DMS153 (cell line): ENCODE data around the gene PDXDC1.
"Not testable (repeated sequence)": the region's sequence is repeated elsewhere in the genome, so short reads cannot be mapped to it uniquely, and the experiment has no call there.

ENCODE experiments used
- DNase-seq: peaks from one replicate; lab custom pipeline; 2025; lab: John Stamatoyannopoulos, UW

Gene PDXDC1

GRCh38 chr16:15065961-15066360 lies 91.1 kb downstream of the PDXDC1 start:
- not testable (repeated sequence) for DNase-seq

- DNase-seq: not testable (repeated sequence)
Observed at GRCh38 chr16:15066690-15067089, 91.9 kb downstream of the PDXDC1 start.

- DNase-seq: not testable (repeated sequence)
Observed at GRCh38 chr16:15071013-15071412, 96.2 kb downstream of the PDXDC1 start.

- not testable (repeated sequence) for DNase-seq
Observed at GRCh38 chr16:15071916-15072769, 97.3 kb downstream of the PDXDC1 start.

GRCh38 chr16:15073101-15073500 lies 98.3 kb downstream of the PDXDC1 start:
- DNase-seq: no peak

- DNase-seq: not testable (repeated sequence)
Observed at GRCh38 chr16:15076161-15076560, 101.3 kb downstream of the PDXDC1 start.

GRCh38 chr16:15080883-15081282 lies 106.1 kb downstream of the PDXDC1 start:
- not testable (repeated sequence) for DNase-seq

- DNase-seq: not testable (repeated sequence)
Observed at GRCh38 chr16:15082788-15083187, 108.0 kb downstream of the PDXDC1 start.

- DNase-seq: not testable (repeated sequence)
Observed at GRCh38 chr16:15090663-15091269, 115.9 kb downstream of the PDXDC1 start.

GRCh38 chr16:15093571-15093954 lies 118.7 kb downstream of the PDXDC1 start:
- not testable (repeated sequence) for DNase-seq

- DNase-seq: peak; percentile 91
Observed at GRCh38 chr16:15093955-15094827, 119.4 kb downstream of the PDXDC1 start, which contains the start of gene RRN3. RRN3 (minus strand) TSS chr16:15094272; CDS start chr16:15094233, 39 bp downstream.

GRCh38 chr16:15096583-15096972 lies 121.8 kb downstream of the PDXDC1 start:
- DNase-seq: not testable (repeated sequence)

GRCh38 chr16:15099366-15099909 lies 124.6 kb downstream of the PDXDC1 start:
- not testable (repeated sequence) for DNase-seq

GRCh38 chr16:15100372-15100987 lies 125.7 kb downstream of the PDXDC1 start:
- DNase-seq: not testable (repeated sequence)

- DNase-seq: not testable (repeated sequence)
Observed at GRCh38 chr16:15127641-15128425, 153.0 kb downstream of the PDXDC1 start.

GRCh38 chr16:15130256-15130932 lies 155.6 kb downstream of the PDXDC1 start:
- not testable (repeated sequence) for DNase-seq

GRCh38 chr16:15130943-15131700 lies 156.3 kb downstream of the PDXDC1 start:
- not testable (repeated sequence) for DNase-seq

- DNase-seq: not testable (repeated sequence)
Observed at GRCh38 chr16:15132719-15133428, 158.0 kb downstream of the PDXDC1 start.
